PC-9 (cell line): ENCODE data around the gene MRPL48.

Source experiments
- EZH2 ChIP-seq: fragments of 200-600 bp; sonication (generic); IDR thresholded peaks from 2 replicates; pipeline ENCODE4 v1.8.0; 2017; ENCODE audit warnings: antibody characterized with exemption, low read depth
- TF ChIP-seq, protein P1 (sequence below): fragments of 200-600 bp; sonication (generic); conservative IDR thresholded peaks from 2 replicates; pipeline ENCODE4 v1.6.1; 2017; ENCODE audit warnings: mixed run types, antibody characterized with exemption, mild to moderate bottlenecking, moderate library complexity

DNA sequence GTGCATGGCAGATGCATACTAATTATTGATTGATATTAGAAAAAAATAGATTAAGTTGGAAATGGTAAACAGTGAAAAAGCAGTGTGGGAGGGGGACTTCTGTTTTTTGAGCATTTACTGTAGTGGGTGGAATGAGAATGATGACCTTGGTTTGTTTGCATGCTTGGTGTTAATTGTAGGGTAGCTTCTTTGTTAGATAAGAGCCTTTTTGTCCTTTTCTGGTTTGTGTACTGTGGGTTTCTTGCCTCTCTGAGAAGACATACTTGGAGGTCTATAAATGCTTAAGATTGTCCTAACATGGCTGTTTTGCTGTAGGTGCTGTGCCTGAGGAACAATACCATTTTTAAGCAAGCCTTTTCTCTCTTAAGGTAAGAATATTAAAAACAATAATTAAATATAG is 17.0 kb downstream of the MRPL48 start:
- no peak for TF ChIP-seq EZH2
- TF ChIP-seq, protein P1, sequence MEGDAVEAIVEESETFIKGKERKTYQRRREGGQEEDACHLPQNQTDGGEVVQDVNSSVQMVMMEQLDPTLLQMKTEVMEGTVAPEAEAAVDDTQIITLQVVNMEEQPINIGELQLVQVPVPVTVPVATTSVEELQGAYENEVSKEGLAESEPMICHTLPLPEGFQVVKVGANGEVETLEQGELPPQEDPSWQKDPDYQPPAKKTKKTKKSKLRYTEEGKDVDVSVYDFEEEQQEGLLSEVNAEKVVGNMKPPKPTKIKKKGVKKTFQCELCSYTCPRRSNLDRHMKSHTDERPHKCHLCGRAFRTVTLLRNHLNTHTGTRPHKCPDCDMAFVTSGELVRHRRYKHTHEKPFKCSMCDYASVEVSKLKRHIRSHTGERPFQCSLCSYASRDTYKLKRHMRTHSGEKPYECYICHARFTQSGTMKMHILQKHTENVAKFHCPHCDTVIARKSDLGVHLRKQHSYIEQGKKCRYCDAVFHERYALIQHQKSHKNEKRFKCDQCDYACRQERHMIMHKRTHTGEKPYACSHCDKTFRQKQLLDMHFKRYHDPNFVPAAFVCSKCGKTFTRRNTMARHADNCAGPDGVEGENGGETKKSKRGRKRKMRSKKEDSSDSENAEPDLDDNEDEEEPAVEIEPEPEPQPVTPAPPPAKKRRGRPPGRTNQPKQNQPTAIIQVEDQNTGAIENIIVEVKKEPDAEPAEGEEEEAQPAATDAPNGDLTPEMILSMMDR: no peak
